Putamen (tissue), 1 donor: ENCODE data around the gene AIMP1.
"Not testable (repeated sequence)": the region's sequence is repeated elsewhere in the genome, so short reads cannot be mapped to it uniquely, and the experiment has no call there.

ENCODE experiments used
- DNase-seq: peaks from one replicate; pipeline ENCODE4 v3.0.0-alpha.2; 2016; ENCODE audit warnings: low spot score

AIMP1 gene

DNA sequence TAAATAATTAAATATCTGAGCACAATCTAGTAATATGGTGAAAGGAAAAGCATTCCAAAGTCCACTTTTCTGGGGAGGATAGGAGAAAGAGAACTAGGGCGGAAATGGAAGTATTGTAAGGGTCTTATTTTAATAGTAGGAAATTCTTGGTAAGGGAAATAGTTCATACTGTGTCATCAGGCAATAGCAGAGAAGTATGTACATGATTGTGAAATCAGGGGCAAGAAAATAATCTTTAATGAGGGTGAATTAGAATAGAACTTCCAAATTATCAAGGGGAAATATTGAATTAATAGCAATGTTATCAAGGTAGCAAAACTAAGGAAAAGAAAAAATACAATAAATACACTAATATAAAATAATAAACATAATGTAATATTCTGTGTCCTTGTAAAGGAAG lies 37.4 kb downstream of the AIMP1 start:
- no peak for DNase-seq

DNA sequence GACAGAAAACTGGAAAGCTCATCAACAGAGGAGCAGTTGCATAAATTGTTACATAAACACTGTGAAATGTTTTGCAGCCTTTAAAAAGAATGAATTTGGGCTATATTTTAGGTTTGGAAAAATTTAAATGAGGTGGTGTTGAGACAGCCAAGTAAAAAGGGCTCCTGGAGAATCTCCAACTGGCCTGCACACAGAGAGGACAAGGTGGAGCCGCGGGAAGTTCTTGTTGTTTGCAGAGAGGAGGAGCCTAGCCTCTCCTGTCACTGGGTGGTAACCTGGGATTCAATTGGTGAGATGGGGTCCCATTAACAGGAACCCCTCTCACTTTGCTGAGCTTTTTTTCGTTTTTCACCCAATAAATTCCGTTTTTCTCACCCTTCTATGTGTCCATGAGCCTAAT lies 38.8 kb downstream of the AIMP1 start:
- no peak for DNase-seq

DNA sequence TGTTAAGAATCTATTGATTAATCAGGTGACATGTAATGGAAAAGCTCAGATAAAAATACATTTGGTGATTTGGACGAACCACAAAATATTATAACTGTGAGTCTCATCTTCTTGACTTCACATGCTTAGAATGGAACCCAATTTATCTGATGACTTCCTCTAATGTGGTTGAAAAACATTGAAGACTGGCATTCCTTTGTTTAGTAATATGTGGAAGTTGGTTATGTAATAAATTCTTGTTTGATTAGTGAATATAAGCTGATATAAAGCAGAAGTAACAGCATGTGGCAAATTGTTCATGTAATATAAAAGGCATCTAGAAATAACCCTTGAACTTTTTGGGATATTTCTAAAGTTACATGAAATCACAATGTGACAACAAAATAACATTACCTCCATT lies 42.5 kb downstream of the AIMP1 start:
- DNase-seq = no peak

DNA sequence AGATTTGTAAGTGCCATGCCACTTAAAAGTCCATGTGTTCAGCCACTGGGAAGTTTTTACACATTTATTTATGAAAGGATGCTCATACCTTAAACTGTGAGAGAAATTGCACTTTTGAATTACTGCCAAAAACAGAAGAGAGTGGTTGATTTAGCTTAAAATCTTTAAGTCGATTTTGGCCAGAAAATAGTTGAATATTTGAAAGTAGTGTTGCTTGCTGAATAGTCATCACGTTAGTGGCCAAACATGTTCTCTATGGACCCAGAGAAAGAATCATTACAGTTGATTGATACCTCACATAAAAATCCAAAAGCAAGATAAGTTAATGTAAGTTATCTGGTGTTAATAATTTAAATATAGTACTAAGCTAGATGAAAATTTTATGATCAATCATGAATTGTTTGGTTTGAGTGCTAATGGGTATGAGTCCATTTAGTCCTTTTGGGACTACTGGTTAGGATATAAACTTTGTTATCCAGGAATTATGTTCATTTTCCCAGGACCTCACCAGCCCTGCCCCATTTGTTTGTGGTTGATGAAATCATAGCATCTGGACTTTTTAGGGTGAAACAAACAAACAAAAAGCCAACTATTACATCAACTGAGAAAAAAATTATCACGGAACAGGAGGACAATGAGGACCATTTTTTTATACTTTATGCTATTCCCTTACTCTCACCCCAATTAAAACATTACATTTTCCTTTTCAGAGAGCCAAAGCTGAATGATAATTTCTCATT lies 45.9 kb downstream of the AIMP1 start:
- no peak for DNase-seq

DNA sequence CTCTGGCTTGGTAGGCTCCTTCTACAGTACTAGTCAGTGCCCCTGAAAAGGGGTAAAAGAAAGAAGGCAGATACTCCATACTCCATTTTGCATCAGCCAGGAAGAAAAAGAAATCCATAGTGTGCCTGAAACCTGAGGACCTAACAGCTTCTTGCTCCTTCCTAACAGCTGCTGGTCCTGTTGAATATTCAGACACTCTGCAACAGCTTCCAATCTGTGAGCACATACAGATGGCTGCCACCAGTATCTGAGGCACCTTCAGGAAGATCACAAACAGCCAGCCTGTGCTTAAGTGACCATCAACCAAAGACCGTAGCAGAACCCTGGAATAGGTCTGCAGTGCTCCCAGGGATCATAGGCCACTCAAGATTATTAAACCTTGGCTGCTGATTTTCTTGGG lies 47.9 kb downstream of the AIMP1 start:
- DNase-seq = no peak

DNA sequence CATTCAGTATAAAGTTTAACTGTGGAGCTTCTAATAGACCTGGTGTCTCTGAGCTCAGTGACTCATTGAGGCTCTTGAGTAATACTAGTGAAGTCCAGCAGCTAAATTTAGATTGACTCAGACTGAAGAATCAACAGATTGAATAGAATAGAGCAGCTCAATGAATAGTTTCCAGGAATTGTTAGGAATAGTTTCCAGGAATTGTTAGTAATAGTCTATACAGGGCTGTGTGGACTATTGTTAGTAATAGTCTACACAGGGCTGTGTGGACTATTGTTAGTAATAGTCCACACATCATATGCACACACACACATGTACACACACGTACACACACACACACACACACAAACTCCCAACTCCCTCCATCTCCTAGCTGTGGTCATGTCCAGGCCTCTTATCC lies 49.3 kb downstream of the AIMP1 start:
- DNase-seq = no peak

DNA sequence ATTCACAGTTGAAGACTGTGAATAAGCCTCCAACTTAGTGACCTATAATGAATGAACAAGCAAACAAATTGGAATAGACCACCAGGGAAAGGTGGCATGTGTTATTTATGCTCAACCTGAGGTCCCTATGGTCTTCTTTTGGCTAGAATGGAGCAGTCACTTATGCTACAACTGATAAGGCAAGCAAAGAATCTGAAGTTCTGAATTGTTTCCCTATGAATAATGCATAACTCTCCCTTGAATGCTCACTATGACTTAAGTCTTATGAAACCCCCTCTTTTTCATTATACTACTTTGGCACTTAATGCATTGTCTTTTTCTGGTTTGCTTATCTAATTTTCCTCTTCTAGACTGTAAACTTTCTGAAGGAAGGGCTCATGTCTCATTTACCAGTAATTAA lies 49.7 kb downstream of the AIMP1 start:
- DNase-seq = no peak

DNA sequence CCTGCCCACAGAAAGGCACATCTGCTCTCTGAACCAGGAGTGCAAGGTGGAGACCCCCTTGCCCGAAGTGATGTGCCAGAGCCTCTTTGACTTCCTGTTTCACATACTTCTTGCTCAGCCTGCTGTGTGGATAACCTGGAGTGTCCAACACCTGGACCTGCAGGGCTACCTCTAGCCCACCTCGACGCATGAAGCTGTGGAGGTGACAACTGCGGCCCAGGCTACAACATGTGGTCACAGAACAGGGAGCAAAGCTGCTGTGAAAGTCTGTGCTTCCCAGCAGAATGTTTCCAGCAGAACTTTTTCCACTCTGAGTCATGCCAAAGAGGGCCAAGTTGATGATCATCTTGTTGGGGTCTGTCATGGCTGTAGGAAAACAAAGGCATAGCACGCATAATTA lies 50.7 kb downstream of the AIMP1 start:
- DNase-seq = no peak

DNA sequence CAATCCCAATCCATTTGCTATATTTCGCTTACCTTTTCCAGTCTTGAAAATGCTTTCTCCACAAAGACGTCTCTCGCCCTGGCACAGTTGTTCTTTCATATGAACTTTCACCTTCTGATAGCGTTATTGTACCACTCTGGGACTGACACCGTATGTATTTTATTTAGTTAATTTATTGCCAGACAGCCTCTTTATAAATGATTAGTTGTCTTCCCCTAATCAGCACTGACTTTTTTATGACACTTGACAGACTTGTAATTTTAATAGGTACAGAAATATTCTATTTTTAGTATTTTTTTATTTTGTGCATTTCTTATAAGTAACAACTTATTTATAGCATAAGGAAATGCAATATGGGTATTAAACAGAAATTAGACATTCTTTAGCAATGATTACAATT lies 52.3 kb downstream of the AIMP1 start, which contains the start of gene GIMD1:
Gene GIMD1, minus strand, starts transcription at position 101 of the 400 bp plus-strand sequence. CDS start 1,343 bp downstream, outside the sequence.
- DNase-seq = no peak

DNA sequence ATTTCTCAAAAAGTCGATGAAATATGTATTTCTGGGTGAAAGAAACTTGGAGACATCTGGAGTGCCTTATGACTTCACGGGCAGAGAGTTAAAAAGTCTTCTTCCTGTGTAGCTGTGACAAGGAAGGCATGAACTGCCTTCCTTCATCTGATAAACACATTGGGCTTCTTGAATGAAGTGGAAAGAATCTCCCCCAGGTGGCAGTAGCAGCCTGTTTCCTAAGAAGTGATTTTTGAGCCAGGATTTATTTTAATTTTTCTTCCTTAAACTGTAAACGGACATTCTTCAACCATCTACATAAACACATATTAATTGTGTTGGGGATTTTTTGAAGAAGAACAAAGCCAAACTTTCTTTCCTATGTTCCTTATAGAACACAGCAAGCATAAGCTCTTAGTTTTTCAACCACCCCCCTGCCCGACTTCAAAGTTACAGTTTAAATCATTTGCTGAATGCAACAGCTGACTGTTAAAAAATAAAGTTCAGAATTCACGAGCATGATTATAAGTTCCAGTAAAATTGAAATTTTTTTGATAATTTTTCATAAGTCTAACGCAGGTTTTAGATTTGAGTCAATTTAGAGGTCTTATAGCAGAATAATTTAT lies 53.2 kb downstream of the AIMP1 start:
- peak; percentile 27 for DNase-seq

DNA sequence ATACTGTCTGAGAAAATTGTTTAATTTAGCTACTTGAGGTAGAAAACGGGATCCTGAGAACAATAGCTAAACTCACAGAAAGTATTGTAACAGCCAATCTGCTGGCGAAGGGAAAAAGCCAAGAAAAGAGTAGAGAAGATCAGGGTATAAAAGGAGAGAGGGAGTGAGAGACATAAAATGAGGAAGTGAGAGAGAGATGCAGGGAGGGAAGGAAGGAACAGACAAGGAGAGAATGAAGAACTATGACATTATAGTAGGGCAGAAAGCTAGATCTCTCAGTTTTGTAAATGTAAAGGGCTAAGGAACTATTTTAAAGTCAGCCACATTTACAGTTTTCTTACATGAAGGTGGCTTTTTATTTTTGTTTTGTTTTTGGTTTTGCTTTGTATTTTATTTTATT lies 53.9 kb downstream of the AIMP1 start:
- DNase-seq = no peak

DNA sequence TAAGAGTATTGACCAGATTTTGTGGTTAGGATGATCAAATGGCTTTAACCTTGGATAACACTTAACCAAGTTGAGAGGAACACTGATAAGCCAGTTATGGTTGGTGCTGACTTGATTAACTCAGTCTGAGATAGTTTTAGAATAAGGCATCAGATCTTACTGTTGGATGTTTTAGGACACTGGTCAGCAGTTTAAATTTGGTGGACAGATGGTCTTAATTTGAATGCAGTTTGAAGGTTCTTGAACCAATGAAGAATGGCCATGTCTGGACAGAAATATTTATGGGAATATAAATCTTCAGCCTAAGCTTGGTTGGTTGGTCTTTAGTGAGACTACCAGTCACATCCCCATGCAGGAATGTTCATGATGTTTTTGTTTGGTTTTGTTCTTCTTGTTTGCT lies 54.8 kb downstream of the AIMP1 start:
- DNase-seq = no peak

DNA sequence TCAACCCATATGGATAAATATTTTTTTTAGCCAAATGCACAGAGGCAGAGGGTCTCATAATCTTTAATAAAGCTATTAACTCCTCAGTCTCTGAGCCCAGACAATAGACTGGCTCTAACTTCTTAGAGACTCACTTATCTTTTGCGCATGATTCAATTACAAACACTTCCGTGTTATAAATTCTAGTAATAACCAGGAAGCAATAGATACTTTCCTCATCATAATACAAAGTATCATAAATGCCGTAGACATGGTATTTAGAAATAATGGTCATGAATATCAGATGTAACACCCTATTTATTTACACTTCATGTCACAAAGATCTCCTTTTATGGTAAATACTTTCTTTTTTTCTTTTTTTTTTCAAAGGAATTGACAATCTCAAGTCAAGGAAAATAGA lies 56.7 kb downstream of the AIMP1 start:
- no peak for DNase-seq

DNA sequence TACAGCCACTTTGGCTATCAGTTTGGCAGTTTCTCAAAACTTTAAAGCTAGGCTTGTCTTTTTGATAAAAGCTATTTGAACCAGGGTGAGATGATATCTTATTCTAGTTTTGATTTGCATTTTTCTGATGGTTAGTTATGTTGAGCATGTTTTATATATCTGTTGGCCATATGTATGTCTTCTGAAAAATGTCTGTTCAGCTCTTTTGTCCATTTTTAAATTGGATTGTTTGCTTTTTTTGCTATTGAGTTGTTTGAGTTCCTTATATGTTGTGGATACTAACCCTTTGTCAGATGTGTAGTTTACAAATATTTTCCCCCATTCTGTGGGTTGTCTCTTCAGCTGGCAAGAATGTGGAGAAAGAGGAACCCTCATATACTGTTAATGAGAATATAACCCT lies 63.8 kb downstream of the AIMP1 start:
- DNase-seq = no peak

DNA sequence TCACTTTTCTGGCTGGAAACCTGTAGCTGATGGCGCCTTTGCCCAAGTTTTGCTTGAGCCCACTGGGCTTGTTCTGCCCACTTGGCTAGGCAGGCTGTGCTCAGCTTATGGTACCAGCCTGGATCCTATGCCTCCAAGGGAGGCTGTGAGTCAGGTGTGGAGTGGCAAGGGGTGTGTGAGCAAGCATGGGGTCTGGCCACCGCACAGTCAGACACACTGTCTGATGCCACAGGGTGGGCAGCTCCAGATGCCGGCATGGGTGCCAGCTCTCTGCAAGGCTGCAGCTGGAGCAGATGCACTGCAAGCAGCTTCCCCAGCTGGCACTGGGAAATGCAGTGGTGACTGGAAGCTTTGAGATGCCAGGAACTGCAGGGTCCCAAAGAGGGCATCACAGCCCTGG lies 68.5 kb downstream of the AIMP1 start:
- no peak for DNase-seq

DNA sequence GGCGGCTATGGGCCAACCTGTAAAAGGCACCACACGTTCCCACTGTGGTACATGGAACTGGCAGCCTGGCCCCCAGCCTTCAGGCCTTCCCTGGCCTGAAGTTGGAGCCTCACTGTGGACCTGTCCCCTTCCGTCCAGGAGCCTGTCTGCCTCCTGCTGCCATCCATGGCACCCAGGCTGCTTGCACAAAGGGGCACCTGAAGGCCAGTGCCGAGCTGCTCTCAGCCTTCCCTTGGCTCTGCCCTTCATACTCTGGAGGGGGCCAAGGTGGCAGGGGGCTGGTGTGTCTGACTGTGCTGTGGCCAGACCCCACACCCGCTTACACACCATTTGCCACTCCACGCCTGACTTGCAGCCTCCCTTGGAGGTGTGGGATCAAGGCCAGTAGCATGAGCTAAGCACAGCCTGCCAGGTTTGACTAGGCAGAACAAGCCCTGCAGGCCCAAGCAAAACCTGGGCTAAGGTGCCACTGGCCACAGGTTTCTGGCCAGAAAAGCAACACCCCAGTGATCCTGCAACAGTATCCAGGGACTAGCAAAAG lies 69.6 kb downstream of the AIMP1 start:
- DNase-seq = no peak

DNA sequence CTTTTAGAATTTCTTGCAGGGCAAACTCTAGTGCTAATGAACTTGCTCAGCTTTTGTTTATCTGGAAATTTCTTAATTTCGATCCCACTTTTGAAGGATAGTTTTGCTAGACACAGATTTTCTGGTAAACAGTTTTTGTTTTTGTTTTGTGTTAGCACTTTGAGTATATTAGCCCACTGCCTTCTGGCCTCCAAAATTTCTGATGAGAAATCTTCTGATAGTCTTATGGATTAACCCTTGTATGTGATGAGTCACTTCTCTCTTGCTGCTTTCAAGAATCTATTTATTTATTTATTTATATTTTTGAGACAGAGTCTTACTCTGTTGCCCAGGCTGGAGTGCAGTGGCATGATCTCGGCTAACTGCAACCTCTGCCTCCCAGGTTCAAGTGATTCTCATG lies 79.2 kb downstream of the AIMP1 start:
- no peak for DNase-seq

DNA sequence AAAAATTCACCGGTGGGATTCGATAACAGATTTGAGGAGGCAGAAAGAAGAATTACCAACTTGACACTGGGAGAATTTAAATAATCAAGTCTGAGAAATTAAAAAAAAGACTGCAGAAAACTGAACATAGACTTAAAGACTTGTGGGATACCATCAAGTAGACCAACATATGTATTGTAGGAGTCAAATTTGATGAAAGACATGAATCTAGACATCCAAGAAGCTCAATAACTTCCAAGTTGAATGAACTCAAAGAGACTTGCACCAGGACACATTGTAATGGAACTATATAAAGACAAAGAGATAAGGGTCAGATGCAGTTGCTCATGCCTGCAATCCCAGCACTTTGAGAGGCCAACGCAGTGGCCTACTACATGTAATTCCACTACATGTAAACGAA lies 82.5 kb downstream of the AIMP1 start:
- not testable (repeated sequence) for DNase-seq
